ENCODE measurements around the gene WDR55.

DNA sequence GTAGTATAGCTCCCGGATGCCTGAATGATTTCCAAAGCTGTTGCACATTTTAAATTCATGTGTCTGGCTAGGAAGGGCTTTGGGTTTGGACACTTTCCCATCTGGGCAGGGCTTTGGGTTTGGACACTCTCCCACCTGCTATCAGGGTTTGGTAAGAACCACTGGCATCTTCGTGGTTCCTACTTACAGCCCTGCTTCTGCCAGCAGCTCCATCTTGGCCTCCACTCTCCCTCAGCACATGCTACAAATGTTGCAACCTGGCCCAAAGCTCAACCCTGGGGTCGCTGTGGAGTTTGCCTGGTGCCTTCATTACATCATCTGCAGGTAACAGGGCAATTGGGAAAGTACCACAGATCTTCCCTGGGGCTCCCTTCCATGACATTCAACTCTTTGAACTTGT lies 22.0 kb upstream of the WDR55 start:
- TF ChIP-seq FOXM1 (IDR thresholded peaks at IDR 0.05; ENCODE audit: borderline replicate concordance, low read depth) (no peak), EP300 (IDR thresholded peaks at IDR 0.05; ENCODE audit: borderline replicate concordance) (no peak), RAD21 (IDR thresholded peaks at IDR 0.05; ENCODE audit: low read depth) (no peak), YY1 (IDR thresholded peaks at IDR 0.05; ENCODE audit: low read depth) (no peak), CEBPB (IDR thresholded peaks at IDR 0.05) (no peak), NFIC (IDR thresholded peaks at IDR 0.05) (no peak)
- TF ChIP-seq, protein P1, sequence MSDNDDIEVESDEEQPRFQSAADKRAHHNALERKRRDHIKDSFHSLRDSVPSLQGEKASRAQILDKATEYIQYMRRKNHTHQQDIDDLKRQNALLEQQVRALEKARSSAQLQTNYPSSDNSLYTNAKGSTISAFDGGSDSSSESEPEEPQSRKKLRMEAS (IDR thresholded peaks at IDR 0.05), result no peak
